Measurements from ENCODE around the gene C4orf50. TPM values are rescaled to one million over a fixed set of nuclear protein-coding genes. Genes with fewer than 3 reads are reported as not detected.

Gene C4orf50
- polyA plus RNA-seq, 3 donors: not detected

- Histone ChIP-seq H4K20me1 (ENCODE audit: insufficient read depth, low read length) (no peaks in the 10 kb centered on the region), H3K9ac (ENCODE audit: insufficient read depth, low read length, poor library complexity, severe bottlenecking) (no peak overlapping the region), H3K79me2 (ENCODE audit: insufficient read depth, low read length) (no peaks in the 10 kb centered on the region), H3K27me3 (ENCODE audit: control insufficient read depth in 2 of 2, insufficient read depth in 2 of 2, low read length in 2 of 2) (no peaks in the 10 kb centered on the region), H3K27ac (ENCODE audit: low read depth in 1 of 2, low read length in 2 of 2) (no peak overlapping the region), H3K9me3 (replicated peaks in 1 of 2; ENCODE audit: control insufficient read depth in 1 of 2, insufficient read depth in 1 of 2, low read length in 2 of 2) (peaks cover 37 to 40% of the 10 kb centered on the region in 2 donors), H3K4me3 (replicated peaks in 1 of 3; ENCODE audit: low read depth in 2 of 3, low read length in 3 of 3) (no peak overlapping the region), H3K36me3 (replicated peaks in 1 of 2; ENCODE audit: control insufficient read depth in 1 of 2, insufficient read depth in 2 of 2, low read length in 2 of 2) (no peaks in the 10 kb centered on the region), H3K4me2 (replicated peaks; ENCODE audit: extremely low read depth, low read length, poor library complexity, severe bottlenecking) (no peak overlapping the region), H3K4me1 (ENCODE audit: control insufficient read depth in 1 of 2, insufficient read depth in 2 of 2, low read length in 2 of 2) (no peaks in the 10 kb centered on the region), H2AFZ (ENCODE audit: insufficient read depth, low read depth, low read length, poor library complexity, severe bottlenecking) (no peak overlapping the region)
- no peak for TF ChIP-seq CTCF (IDR thresholded peaks at IDR 0.05)
- Mint-ChIP-seq H3K4me1 (no peaks in the 10 kb centered on the region), H3K27ac (no peak overlapping the region), H3K36me3 (no peaks in the 10 kb centered on the region), H3K9me3 (peaks cover 20 to 33% (median 29%) of the 10 kb centered on the region in 7 donors), H3K27me3 (ENCODE audit: low read depth in 3 of 3) (peaks cover 0 to 6% (median 2%) of the 10 kb centered on the region in 3 donors), H3K4me3 (no peak overlapping the region)
- no peak for DNase-seq
- 100% methylated on average over 4 of the region's 4 CpGs for WGBS (ENCODE audit: insufficient coverage)
- intact Hi-C loops (cut with micrococcal nuclease): no loop called here
These were observed 36.8 kb upstream of the C4orf50 start for GRCh38 chr4:6055030-6055429.

GRCh38 chr4:6054162-6054922 is 36.1 kb upstream of the C4orf50 start:
- Mint-ChIP-seq H3K27me3 (ENCODE audit: low read depth in 3 of 3) (peaks cover 3 to 6% (median 4%) of the 10 kb centered on the region in 3 donors), H3K4me1 (no peaks in the 10 kb centered on the region), H3K9me3 (peaks cover 17 to 27% (median 24%) of the 10 kb centered on the region in 7 donors), H3K27ac (no peak overlapping the region), H3K4me3 (no peak overlapping the region), H3K36me3 (no peaks in the 10 kb centered on the region)
- Histone ChIP-seq H3K27ac (ENCODE audit: low read depth in 1 of 2, low read length in 2 of 2) (no peak overlapping the region), H3K79me2 (ENCODE audit: insufficient read depth, low read length) (no peaks in the 10 kb centered on the region), H3K27me3 (ENCODE audit: control insufficient read depth in 2 of 2, insufficient read depth in 2 of 2, low read length in 2 of 2) (no peaks in the 10 kb centered on the region), H4K20me1 (ENCODE audit: insufficient read depth, low read length) (no peaks in the 10 kb centered on the region), H2AFZ (ENCODE audit: insufficient read depth, low read depth, low read length, poor library complexity, severe bottlenecking) (no peak overlapping the region), H3K4me1 (ENCODE audit: control insufficient read depth in 1 of 2, insufficient read depth in 2 of 2, low read length in 2 of 2) (no peaks in the 10 kb centered on the region), H3K36me3 (replicated peaks in 1 of 2; ENCODE audit: control insufficient read depth in 1 of 2, insufficient read depth in 2 of 2, low read length in 2 of 2) (no peaks in the 10 kb centered on the region), H3K9me3 (replicated peaks in 1 of 2; ENCODE audit: control insufficient read depth in 1 of 2, insufficient read depth in 1 of 2, low read length in 2 of 2) (peaks cover 30 to 33% of the 10 kb centered on the region in 2 donors), H3K4me3 (replicated peaks in 1 of 3; ENCODE audit: low read depth in 2 of 3, low read length in 3 of 3) (no peak overlapping the region), H3K9ac (ENCODE audit: insufficient read depth, low read length, poor library complexity, severe bottlenecking) (no peak overlapping the region), H3K4me2 (replicated peaks; ENCODE audit: extremely low read depth, low read length, poor library complexity, severe bottlenecking) (no peak overlapping the region)
- no peak for TF ChIP-seq CTCF (IDR thresholded peaks at IDR 0.05)
- WGBS (ENCODE audit: insufficient coverage): 88% methylated on average over 15 of the region's 16 CpGs
- no peak for DNase-seq
- intact Hi-C loops (cut with micrococcal nuclease): no loop called here
